Measurements from ENCODE around the gene ARTN. TPM values are rescaled to one million over a fixed set of nuclear protein-coding genes. Genes with fewer than 3 reads are reported as not detected.

The ARTN gene
- total RNA-seq, 1 donor from 2014 or later: 0.49 TPM

DNA sequence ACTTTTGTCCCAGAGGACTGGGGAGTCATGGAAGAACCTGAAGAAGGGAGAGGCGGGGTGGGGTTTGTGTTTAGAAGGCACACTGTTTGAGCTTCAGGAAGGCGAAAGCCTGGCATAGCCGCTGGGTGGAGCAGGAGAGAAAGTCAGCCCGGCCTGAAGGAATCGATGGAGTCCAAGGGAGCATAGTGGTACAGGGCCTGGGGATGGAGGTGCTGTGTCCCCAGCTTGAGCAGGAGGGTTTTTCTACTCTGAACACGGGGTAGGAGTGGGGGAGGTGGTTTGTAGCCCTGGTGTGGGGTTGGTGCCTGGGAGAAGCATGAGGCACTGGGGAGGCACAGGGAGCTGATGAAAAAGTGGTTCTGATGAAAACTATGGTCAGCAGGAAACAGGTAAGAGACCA is 53.1 kb downstream of the ARTN start:
- no peak for DNase-seq

Other genes starting within 250 kb of the ARTN start
- gene ST3GAL3, start 226.3 kb upstream of the ARTN start, total RNA-seq: 15.7 TPM
- gene IPO13, start 13.1 kb downstream of the ARTN start, total RNA-seq: 7.8 TPM
- gene DPH2, start 36.2 kb downstream of the ARTN start, total RNA-seq: 14.2 TPM
- 58.6 TPM for gene ATP6V0B, start 41.2 kb downstream of the ARTN start, total RNA-seq
- gene B4GALT2, start 45.4 kb downstream of the ARTN start, total RNA-seq: 20.8 TPM
- gene CCDC24, start 57.8 kb downstream of the ARTN start, total RNA-seq: 2.0 TPM
- 3.6 TPM for gene SLC6A9, start 97.7 kb downstream of the ARTN start, total RNA-seq
- gene KLF17, start 185.0 kb downstream of the ARTN start, total RNA-seq: not detected
- not detected for gene KLF18, start 207.8 kb downstream of the ARTN start, total RNA-seq